IPS-18c (cell line): ENCODE measurements around the gene CSRP3.

ENCODE experiments used
- H3K4me3 ChIP-seq: 2 replicates; pipeline ENCODE4 v1.7.0; 2013; ENCODE audit warnings: low read depth, mild to moderate bottlenecking, low read length, moderate library complexity; ENCODE audit not compliant: insufficient read depth
- H3K9me3 ChIP-seq: one replicate; pipeline ENCODE4 v1.6.1; 2013; ENCODE audit warnings: mild to moderate bottlenecking, low read length, moderate library complexity; ENCODE audit not compliant: control insufficient read depth, insufficient read depth

CSRP3 gene

DNA sequence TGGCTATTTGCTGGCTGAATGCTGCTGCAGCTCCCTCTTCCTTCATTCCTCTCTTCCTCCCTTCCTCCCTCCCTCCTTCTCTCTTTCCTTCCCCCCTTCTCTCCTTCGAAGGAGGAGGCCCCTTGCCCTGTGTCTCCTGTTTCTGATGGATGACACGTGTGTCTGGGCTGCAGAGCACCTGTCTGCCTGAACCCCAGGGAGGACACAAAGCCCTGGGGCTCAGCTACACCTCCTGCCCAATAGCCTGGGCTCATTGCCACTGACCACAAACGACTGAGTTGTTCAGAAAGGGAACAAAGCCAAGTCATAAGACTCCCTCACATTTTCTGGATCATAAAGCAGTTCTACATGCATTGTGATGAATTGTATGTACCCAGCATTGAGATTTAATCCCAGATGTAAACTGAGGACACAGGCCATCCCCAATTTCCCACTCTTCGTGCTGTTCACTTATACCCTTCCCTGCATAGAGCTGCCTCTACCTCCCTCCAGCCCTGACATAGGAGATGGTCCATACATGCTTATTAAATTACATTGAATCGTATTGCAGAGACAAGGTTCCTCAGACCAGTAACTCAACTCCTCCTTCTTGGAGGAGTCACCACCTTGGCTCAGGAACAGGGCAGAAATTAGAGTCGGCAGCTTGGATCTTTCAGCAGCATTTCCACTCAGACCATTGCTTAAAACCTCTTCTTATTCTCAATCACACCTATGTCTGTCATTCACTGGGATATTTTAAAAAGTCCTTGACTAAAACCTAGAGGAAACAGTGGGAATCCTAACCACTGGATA, 1.2 kb downstream of the CSRP3 start:
- H3K4me3 ChIP-seq = no peak overlapping the region
- H3K9me3 ChIP-seq = no peaks in the 10 kb centered on the region

GRCh38 chr11:19199771-19200170, 2.0 kb downstream of the CSRP3 start:
- no peaks in the 10 kb centered on the region for H3K9me3 ChIP-seq

GRCh38 chr11:19199048-19199447, 2.7 kb downstream of the CSRP3 start:
- no peaks in the 10 kb centered on the region for H3K9me3 ChIP-seq

More at GRCh38 chr11:19199771-19200170, 2.0 kb downstream of the CSRP3 start:
- no peak overlapping the region for H3K4me3 ChIP-seq

GRCh38 chr11:19196432-19196831, 5.4 kb downstream of the CSRP3 start:
- Histone ChIP-seq H3K4me3 (no peak overlapping the region), H3K9me3 (no peaks in the 10 kb centered on the region)

More at GRCh38 chr11:19199048-19199447, 2.7 kb downstream of the CSRP3 start:
- H3K4me3 ChIP-seq = no peak overlapping the region

DNA sequence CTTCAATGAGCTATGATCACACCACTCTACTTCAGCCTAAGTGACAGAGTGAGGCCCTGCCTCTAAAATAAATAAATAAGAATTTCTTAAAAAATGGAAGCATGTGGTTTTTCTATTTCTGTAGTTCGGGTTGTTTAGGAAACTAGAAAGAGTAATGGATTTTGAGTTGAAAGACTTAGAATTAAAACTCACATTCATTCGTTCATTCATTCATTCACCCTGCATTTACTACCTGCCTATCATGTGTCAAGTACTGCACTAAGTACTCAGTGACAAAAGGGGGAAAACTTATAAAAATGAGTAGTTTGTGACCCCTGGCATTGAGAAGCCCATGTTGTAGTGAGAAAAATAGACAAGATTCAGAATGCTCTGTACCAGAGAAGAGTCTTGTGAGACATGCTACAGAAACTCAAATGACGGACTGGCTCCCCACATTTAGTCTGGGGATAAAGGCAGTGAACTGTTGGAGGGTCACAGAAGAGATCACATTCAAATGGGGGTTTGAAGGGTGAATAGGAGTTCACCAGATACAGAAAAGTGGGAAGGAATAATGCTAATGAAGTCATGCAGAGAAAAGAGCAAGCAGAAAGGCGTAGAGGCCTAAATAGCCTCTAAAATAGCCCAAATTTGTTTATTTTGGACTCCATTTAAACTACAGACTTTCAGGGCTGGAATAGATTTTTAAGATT, 7.0 kb downstream of the CSRP3 start:
- Histone ChIP-seq H3K9me3 (no peaks in the 10 kb centered on the region), H3K4me3 (no peak overlapping the region)

- Histone ChIP-seq H3K4me3 (no peak overlapping the region), H3K9me3 (no peaks in the 10 kb centered on the region)
Observed at GRCh38 chr11:19193916-19194315, 7.9 kb downstream of the CSRP3 start.

DNA sequence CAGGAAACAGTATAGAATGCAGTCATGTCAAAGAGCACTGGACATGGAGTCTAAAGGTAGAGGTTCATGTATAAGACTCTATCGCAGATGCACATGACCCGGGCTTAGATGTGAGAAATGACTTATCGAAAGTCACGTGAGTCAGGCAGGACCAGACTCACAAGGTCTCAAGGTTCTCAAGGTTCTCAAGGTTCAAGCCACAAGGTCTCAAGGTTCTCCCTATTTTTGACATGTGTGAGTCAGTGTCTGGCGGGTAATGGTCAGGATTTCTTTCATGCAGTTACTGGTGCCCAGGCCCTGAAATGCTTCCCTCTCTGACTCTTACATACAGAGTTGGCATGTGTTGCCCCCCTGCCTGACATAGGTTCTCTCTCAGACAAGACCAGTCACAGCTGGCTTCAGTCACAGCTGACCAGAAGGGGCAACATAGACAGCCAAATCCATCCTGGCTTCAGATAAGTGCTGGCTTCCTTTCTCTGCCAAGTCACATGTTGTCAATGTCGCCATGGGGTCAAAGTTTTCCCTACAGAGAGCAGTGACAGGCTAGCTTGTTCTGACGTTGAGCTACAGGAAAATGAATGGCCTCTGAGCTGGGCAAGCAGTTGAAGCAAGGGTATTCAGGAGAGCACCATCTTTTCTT, 10.1 kb downstream of the CSRP3 start:
- no peak overlapping the region for H3K4me3 ChIP-seq
- H3K9me3 ChIP-seq = no peaks in the 10 kb centered on the region

DNA sequence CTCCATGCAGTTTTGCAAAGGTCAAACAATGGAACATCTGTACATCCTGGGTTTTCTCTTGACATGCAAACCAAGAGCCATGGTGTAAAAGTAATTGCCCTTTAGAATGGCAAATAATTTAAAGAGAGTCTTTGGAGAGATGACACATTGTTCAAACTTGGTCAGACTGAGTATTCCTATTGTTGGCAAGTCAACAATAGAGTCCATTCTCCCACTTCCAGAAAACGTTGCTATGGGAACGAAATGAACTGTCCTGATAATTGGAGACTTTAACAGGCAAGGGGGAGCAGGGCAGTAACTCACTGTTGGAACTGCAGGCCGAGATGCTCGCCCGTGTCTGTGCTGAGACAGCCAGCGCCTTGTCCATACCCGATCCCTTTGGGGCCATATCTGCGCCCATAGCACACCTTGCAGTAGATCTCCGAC, 13.9 kb downstream of the CSRP3 start:
- Histone ChIP-seq H3K4me3 (no peak overlapping the region), H3K9me3 (no peaks in the 10 kb centered on the region)

- no peak overlapping the region for H3K4me3 ChIP-seq
Observed at GRCh38 chr11:19187114-19187832, 14.5 kb downstream of the CSRP3 start.

DNA sequence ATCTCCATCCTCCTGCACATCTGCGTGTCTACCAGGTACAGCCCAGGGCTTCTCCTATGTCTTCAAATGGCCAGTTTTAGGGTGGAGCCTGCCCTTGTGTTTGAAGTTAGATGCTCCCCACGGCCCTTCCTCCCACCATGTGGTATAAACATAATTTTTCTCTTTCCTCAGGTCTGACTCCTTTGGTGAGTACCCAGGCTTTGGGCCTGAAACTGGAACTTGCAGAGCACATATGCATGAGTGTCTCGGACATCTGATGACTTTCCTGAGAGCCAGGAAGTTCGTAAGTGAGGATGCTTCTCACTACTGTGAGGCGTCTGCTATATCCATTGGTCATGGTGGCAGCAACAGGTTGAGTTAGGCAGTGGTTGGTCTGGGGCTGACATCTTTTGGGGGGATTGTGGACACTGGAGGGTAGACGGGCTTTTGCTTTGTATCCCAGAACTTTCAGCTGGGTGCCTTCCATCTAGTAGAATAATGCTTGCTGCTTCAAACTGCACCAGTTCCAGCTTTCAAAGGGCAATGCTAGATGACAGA, 16.2 kb downstream of the CSRP3 start:
- H3K9me3 ChIP-seq = no peaks in the 10 kb centered on the region
- no peak overlapping the region for H3K4me3 ChIP-seq

More at GRCh38 chr11:19187114-19187832, 14.5 kb downstream of the CSRP3 start:
- no peaks in the 10 kb centered on the region for H3K9me3 ChIP-seq

DNA sequence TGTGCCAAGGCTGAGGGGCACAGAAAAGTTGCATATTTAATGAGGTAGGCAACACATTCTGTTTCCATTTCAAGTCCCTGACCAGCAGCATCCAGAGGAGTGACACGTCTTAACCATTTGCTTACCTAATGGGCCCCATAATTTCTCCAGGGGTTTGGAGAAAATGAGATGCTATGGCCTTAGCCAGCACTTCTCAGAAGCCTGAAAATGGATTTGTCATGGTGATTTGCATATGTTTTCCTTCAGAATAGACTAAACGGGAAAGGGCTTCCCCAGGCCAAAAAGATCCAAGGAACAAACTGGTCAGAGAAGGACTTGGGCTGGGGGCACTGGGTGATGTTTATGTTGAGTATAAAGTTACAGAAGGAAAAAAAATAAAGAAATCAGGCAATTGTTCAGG, 16.7 kb downstream of the CSRP3 start:
- Histone ChIP-seq H3K4me3 (no peak overlapping the region), H3K9me3 (no peaks in the 10 kb centered on the region)

DNA sequence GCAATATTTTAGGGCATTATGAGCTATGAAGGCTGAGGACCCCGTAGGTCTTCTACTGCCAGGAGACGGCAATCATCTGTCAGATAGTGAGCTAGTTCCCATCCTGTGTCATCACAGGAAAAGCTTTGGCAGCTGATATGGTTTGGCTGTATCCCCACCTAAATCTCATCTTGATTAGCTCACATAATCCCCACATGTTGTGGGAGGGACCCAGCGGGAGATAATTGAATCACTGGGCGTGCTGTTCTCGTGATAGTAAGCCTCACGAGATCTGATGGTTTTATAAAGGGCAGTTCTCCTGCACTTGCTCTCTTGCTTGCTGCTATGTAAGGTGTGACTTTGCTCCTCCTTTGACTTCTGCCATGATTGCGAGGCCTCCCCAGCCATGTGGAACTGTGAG, 18.1 kb downstream of the CSRP3 start:
- no peaks in the 10 kb centered on the region for H3K9me3 ChIP-seq
- H3K4me3 ChIP-seq = no peak overlapping the region

- Histone ChIP-seq H3K4me3 (no peak overlapping the region), H3K9me3 (no peaks in the 10 kb centered on the region)
Observed at GRCh38 chr11:19181531-19182261, 20.1 kb downstream of the CSRP3 start.

GRCh38 chr11:19176629-19177186, 25.1 kb downstream of the CSRP3 start:
- H3K9me3 ChIP-seq = no peaks in the 10 kb centered on the region
- no peak overlapping the region for H3K4me3 ChIP-seq

DNA sequence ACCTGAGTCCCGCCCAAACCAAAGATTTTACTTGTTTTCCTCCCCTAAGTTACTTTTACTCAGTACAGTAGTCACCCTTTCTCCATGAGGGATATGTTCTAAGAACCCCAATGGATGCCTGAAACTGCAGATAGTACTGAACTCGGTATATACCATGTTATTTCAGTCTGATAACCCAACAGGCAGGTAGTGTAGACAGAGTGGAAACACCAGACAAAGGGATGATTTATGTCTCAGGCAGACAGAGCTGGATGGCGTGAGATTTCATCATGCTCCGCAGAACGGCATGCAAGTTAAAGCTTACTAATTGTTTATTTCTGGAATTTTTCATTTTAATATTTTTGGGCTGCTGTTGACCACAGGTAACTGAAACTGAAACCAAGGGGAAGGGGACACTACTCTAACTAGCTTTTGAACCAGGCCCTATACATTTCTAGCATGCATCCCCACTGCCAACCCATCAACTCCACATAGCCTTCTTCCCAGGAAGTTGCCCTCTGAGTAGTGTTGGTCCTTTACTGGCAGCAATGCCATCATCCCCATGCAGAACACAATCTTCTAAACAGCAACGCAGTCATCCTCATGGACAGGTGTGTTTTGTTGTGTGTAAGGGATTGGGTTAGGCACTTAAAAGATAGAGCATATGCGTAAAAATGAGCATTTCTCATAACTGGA, 27.7 kb downstream of the CSRP3 start:
- Histone ChIP-seq H3K9me3 (no peaks in the 10 kb centered on the region), H3K4me3 (no peak overlapping the region)
